A549 treated with AZD2906 at 1 μM for 4 hours (cell line): ENCODE data around the gene UTRN. TPM values are rescaled to one million over a fixed set of nuclear protein-coding genes. Genes with fewer than 3 reads are reported as not detected.

Experiments used
- total RNA-seq: library from RNA; stranded (reverse); fragments of 200-300 nt; extraction: Qiagen RNA extraction; gene quantifications from 5 replicates; pipeline ENCODE4 v1.2.3, GENCODE V29; 2022

The UTRN gene
- total RNA-seq = 5.2 to 13.9 TPM (median 8.1 TPM) in 5 replicates

GRCh38 chr6:144284783-144285547, at the start of gene UTRN:
Gene UTRN (plus strand): TSS chr6:144285335. CDS start chr6:144291829, 6,494 bp downstream.

Other genes starting within 250 kb of the UTRN start
- gene SF3B5, start 189.8 kb upstream of the UTRN start, total RNA-seq = 177 to 233 TPM (median 223 TPM) in 5 replicates
- gene STX11, start 134.8 kb upstream of the UTRN start, total RNA-seq = 2.1 to 2.7 TPM (median 2.2 TPM) in 5 replicates